SH-SY5Y (cell line): Measurements from ENCODE around the gene SLC25A4.

Experiments used
- GATA2 ChIP-seq: IDR thresholded peaks from 2 replicates; pipeline ENCODE4 v1.6.1; 2011; ENCODE audit warnings: mild to moderate bottlenecking, low read depth, low read length
- GATA3 ChIP-seq: IDR thresholded peaks from 2 replicates; pipeline ENCODE4 v1.6.1; 2011; ENCODE audit warnings: low read depth, mild to moderate bottlenecking, low read length, moderate library complexity

DNA sequence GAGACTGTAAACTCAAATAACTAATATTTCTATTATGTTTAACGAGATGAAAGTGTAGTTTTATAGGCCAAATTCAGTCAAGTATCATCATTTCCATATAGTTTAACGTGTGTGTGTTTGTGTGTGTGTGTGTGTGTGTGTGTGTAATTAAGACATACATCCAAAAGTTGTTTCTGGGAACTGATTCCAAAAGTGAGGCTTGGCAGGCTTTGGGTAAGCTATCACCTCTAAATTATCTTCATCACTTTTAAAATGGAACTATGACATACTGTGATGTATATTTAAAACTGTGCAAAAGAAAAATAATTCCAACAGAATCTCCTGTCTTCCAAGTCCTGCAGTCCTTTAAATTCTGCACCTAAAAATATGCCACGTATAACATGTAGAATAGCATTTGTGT, 19.1 kb upstream of the SLC25A4 start:
- TF ChIP-seq GATA2 (no peak), GATA3 (no peak)
